H9 (cell line): ENCODE results near the gene DYRK1A. TPM values are rescaled to one million over a fixed set of nuclear protein-coding genes. Genes with fewer than 3 reads are reported as not detected.

Experiments
- DNase-seq: peaks from one replicate; pipeline ENCODE4 v3.0.0-alpha.2; 2017
- H2AFZ ChIP-seq: one replicate; pipeline ENCODE4 v1.6.1; 2013; ENCODE audit warnings: mild to moderate bottlenecking, low read length, control low read depth, moderate library complexity
- H2AK5ac ChIP-seq: 2 replicates; pipeline ENCODE4 v1.6.1; 2013; ENCODE audit warnings: low read length, control low read depth, mixed read lengths; ENCODE audit not compliant: insufficient read length
- H2BK120ac ChIP-seq: one replicate; pipeline ENCODE4 v1.6.1; 2013; ENCODE audit warnings: low read depth, mild to moderate bottlenecking, low read length, control low read depth, inconsistent platforms; ENCODE audit not compliant: poor library complexity, severe bottlenecking
- H2BK12ac ChIP-seq: 2 replicates; pipeline ENCODE4 v1.6.1; 2013; ENCODE audit warnings: low read length, control low read depth, mixed read lengths, low read depth; ENCODE audit not compliant: insufficient read length
- H2BK15ac ChIP-seq: 2 replicates; pipeline ENCODE4 v1.6.1; 2013; ENCODE audit warnings: low read depth, low read length, control low read depth
- H2BK20ac ChIP-seq: one replicate; pipeline ENCODE4 v1.6.1; 2013; ENCODE audit warnings: low read depth, mild to moderate bottlenecking, low read length, control low read depth, inconsistent platforms; ENCODE audit not compliant: poor library complexity, severe bottlenecking
- H2BK5ac ChIP-seq: 2 replicates; pipeline ENCODE4 v1.6.1; 2013; ENCODE audit warnings: low read length, control low read depth, mixed read lengths; ENCODE audit not compliant: insufficient read length
- H3K14ac ChIP-seq: 2 replicates; pipeline ENCODE4 v1.6.1; 2013; ENCODE audit warnings: low read length, control low read depth; ENCODE audit not compliant: insufficient read depth
- H3K18ac ChIP-seq: 2 replicates; pipeline ENCODE4 v1.6.1; 2013; ENCODE audit warnings: low read depth, mild to moderate bottlenecking, mixed read lengths, low read length, control low read depth; ENCODE audit not compliant: insufficient read length
- H3K23ac ChIP-seq: 2 replicates; pipeline ENCODE4 v1.6.1; 2013; ENCODE audit warnings: low read length, control low read depth, mixed read lengths, low read depth; ENCODE audit not compliant: insufficient read length
- H3K23me2 ChIP-seq: 2 replicates; pipeline ENCODE4 v1.6.1; 2013; ENCODE audit warnings: low read depth, mild to moderate bottlenecking, mixed read lengths, low read length, control low read depth; ENCODE audit not compliant: insufficient read length, poor library complexity, severe bottlenecking
- H3K27ac ChIP-seq: 2 replicates; pipeline ENCODE4 v1.5.1; 2013; ENCODE audit warnings: low read length, control low read depth, mixed read lengths, low read depth; ENCODE audit not compliant: insufficient read length
- H3K27me3 ChIP-seq: 2 replicates; pipeline ENCODE4 v1.6.1; 2013; ENCODE audit warnings: low read length, control low read depth, inconsistent platforms; ENCODE audit not compliant: insufficient read depth
- H3K4ac ChIP-seq: 2 replicates; pipeline ENCODE4 v1.6.1; 2013; ENCODE audit warnings: low read depth, mild to moderate bottlenecking, control low read depth, inconsistent platforms, low read length, moderate library complexity
- H3K4me1 ChIP-seq: 2 replicates; pipeline ENCODE4 v1.6.1; 2013; ENCODE audit warnings: low read length, control low read depth, inconsistent platforms; ENCODE audit not compliant: insufficient read depth
- H3K4me2 ChIP-seq: 2 replicates; pipeline ENCODE4 v1.6.1; 2013; ENCODE audit warnings: low read length, control low read depth, mixed read lengths; ENCODE audit not compliant: insufficient read length, insufficient read depth
- H3K56ac ChIP-seq: 2 replicates; pipeline ENCODE4 v1.6.1; 2013; ENCODE audit warnings: low read depth, mild to moderate bottlenecking, mixed read lengths, low read length, control low read depth; ENCODE audit not compliant: insufficient read length
- H3K79me1 ChIP-seq: 2 replicates; pipeline ENCODE4 v1.6.1; 2013; ENCODE audit warnings: low read depth, mild to moderate bottlenecking, moderate library complexity, low read length, control low read depth, inconsistent platforms; ENCODE audit not compliant: insufficient read depth, poor library complexity, severe bottlenecking
- H3K79me2 ChIP-seq: 2 replicates; pipeline ENCODE4 v1.6.1; 2013; ENCODE audit warnings: low read length, control low read depth, inconsistent platforms; ENCODE audit not compliant: insufficient read depth
- H3K9ac ChIP-seq: 2 replicates; pipeline ENCODE4 v1.6.1; 2013; ENCODE audit warnings: low read length, control low read depth, mixed read lengths; ENCODE audit not compliant: insufficient read length; ENCODE audit errors: extremely low read depth
- H3K9me3 ChIP-seq: one replicate; pipeline ENCODE4 v1.6.1; 2013; ENCODE audit warnings: low read depth, low read length, inconsistent platforms; ENCODE audit not compliant: control insufficient read depth
- H3T11ph ChIP-seq: one replicate; pipeline ENCODE4 v1.6.1; 2013; ENCODE audit warnings: mild to moderate bottlenecking, low read length, control low read depth, inconsistent platforms
- H4K20me1 ChIP-seq: one replicate; pipeline ENCODE4 v1.6.1; 2013; ENCODE audit not compliant: control insufficient read depth, insufficient read length, insufficient read depth
- H4K5ac ChIP-seq: 2 replicates; pipeline ENCODE4 v1.6.1; 2013; ENCODE audit warnings: low read depth, mild to moderate bottlenecking, mixed read lengths, low read length, control low read depth; ENCODE audit not compliant: insufficient read length
- H4K8ac ChIP-seq: replicated peaks from 2 replicates; pipeline ENCODE4 v1.6.1; 2013; ENCODE audit warnings: low read length, control low read depth, mixed read lengths, low read depth; ENCODE audit not compliant: insufficient read length
- H4K91ac ChIP-seq: 2 replicates; pipeline ENCODE4 v1.6.1; 2013; ENCODE audit warnings: low read depth, mild to moderate bottlenecking, moderate library complexity, mixed read lengths, low read length, control low read depth; ENCODE audit not compliant: insufficient read length
- H3K27ac Mint-ChIP-seq, 3 experiments: 2 replicates in 2 of 3; 3 replicates in 1 of 3; pipeline ENCODE4 v1.8.0; 2020 to 2021; ENCODE audit warnings: mixed read lengths in 3 of 3, mild to moderate bottlenecking in 1 of 3, moderate library complexity in 1 of 3
- H3K27me3 Mint-ChIP-seq: 2 replicates; pipeline ENCODE4 v1.8.0; 2021; ENCODE audit warnings: low read depth, mild to moderate bottlenecking, moderate library complexity, mixed read lengths
- H3K36me3 Mint-ChIP-seq, 3 experiments: 2 replicates in 2 of 3; 3 replicates in 1 of 3; pipeline ENCODE4 v1.8.0; 2020 to 2021; ENCODE audit warnings: low read depth in 3 of 3, mixed read lengths in 3 of 3; ENCODE audit not compliant: insufficient read depth in 1 of 3
- H3K4me1 Mint-ChIP-seq, 2 experiments: 2 replicates each; pipeline ENCODE4 v1.8.0; 2020; ENCODE audit warnings: mixed read lengths in 2 of 2
- H3K4me3 Mint-ChIP-seq, 2 experiments: 2 replicates in 1 of 2; 3 replicates in 1 of 2; pipeline ENCODE4 v1.8.0; 2020 to 2021; ENCODE audit warnings: mild to moderate bottlenecking in 2 of 2, mixed read lengths in 2 of 2, moderate library complexity in 1 of 2
- H3K9me3 Mint-ChIP-seq, 2 experiments: 2 replicates in 1 of 2; 3 replicates in 1 of 2; pipeline ENCODE4 v1.8.0; 2020; ENCODE audit warnings: mild to moderate bottlenecking in 2 of 2, mixed read lengths in 2 of 2, moderate library complexity in 1 of 2
- WGBS: extraction: QIAGEN DNeasy Blood & Tissue Kit; methylation state at CpG from one replicate; pipeline ENCODE4 v1.1.7; 2013; ENCODE audit warnings: missing lambda C conversion rate, low lambda C conversion rate, mixed read lengths; ENCODE audit not compliant: insufficient read length; ENCODE audit errors: extremely low coverage; 5-methylcytosine and 5-hydroxymethylcytosine counted together
- total RNA-seq: library from RNA; stranded (reverse); gene quantifications from 2 replicates; pipeline ENCODE4 v1.2.1, GENCODE V29; 2021
- TF ChIP-seq, protein P1 (sequence below): fragments of 200-600 bp; sonication (generic); conservative IDR thresholded peaks from 3 replicates; pipeline ENCODE4 v1.8.0; 2021; ENCODE audit warnings: antibody characterized with exemption, mild to moderate bottlenecking

DYRK1A gene
- total RNA-seq, 1 experiment from 2014 or later, result 73.6 TPM

DNA sequence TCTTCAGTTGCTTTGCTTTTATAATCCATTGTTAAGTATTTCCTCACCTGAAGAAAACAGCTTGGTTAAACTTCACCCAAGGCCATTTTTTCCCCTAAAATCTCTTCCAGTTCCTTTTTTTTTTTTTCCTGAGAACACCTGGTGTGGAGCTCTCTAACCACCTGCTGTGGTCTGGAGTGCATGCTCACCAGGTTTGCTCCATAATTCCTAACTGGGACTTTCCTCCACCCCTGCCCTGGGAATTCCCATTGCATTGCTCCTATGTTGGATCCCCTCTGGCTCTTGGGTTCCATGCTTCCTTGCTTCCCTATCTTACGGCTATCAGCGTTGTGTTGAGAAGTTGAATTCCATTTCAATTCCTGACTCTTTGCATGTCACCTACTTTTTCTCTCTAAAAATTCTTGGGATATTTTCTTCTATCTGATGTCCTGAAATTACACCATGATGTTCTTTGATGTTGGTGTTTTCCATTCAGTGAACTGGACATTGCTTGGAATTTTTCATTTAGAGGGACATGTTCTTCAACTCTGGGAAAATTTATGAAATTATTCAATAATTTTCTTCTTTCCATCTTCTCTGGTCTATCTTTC is 19.6 kb upstream of the DYRK1A start:
- peaks cover 33 to 43% of the 10 kb centered on the region in 2 experiments for H3K9me3 Mint-ChIP-seq
- no peaks in the 10 kb centered on the region for H3K4me1 ChIP-seq
- H2BK15ac ChIP-seq, result no peak overlapping the region
- H4K20me1 ChIP-seq, result no peaks in the 10 kb centered on the region
- no peak overlapping the region for H2BK12ac ChIP-seq
- no peak overlapping the region for H3K14ac ChIP-seq
- no peak overlapping the region for H2BK20ac ChIP-seq
- no peak overlapping the region for H3K27ac ChIP-seq
- TF ChIP-seq, protein P1, sequence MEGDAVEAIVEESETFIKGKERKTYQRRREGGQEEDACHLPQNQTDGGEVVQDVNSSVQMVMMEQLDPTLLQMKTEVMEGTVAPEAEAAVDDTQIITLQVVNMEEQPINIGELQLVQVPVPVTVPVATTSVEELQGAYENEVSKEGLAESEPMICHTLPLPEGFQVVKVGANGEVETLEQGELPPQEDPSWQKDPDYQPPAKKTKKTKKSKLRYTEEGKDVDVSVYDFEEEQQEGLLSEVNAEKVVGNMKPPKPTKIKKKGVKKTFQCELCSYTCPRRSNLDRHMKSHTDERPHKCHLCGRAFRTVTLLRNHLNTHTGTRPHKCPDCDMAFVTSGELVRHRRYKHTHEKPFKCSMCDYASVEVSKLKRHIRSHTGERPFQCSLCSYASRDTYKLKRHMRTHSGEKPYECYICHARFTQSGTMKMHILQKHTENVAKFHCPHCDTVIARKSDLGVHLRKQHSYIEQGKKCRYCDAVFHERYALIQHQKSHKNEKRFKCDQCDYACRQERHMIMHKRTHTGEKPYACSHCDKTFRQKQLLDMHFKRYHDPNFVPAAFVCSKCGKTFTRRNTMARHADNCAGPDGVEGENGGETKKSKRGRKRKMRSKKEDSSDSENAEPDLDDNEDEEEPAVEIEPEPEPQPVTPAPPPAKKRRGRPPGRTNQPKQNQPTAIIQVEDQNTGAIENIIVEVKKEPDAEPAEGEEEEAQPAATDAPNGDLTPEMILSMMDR, result no peak
- no peaks in the 10 kb centered on the region for H3K79me2 ChIP-seq
- peaks cover 1% of the 10 kb centered on the region for H3K27me3 Mint-ChIP-seq
- H3K36me3 Mint-ChIP-seq, result peaks cover 0 to 32% (median 15%) of the 10 kb centered on the region in 3 experiments; a peak in 5 of 7 replicates
- no peak overlapping the region for H3K23ac ChIP-seq
- H2BK5ac ChIP-seq, result no peak overlapping the region
- H3K79me1 ChIP-seq, result no peaks in the 10 kb centered on the region
- no peak overlapping the region for H4K5ac ChIP-seq
- no peak overlapping the region for H2BK120ac ChIP-seq
- no peaks in the 10 kb centered on the region for H3K4me1 Mint-ChIP-seq
- H3K4ac ChIP-seq, result no peak overlapping the region
- H4K8ac ChIP-seq, result no peak overlapping the region
- H2AFZ ChIP-seq, result no peak overlapping the region
- H3K4me3 Mint-ChIP-seq, result no peak overlapping the region
- no peak overlapping the region for H3K18ac ChIP-seq
- no peak overlapping the region for H3K9ac ChIP-seq
- no CpG with 5 or more reads among the region's 2 CpGs for WGBS
- no peak overlapping the region for H2AK5ac ChIP-seq
- H3T11ph ChIP-seq, result no peak overlapping the region
- no peak overlapping the region for H3K56ac ChIP-seq
- no peaks in the 10 kb centered on the region for H3K9me3 ChIP-seq
- no peak for DNase-seq
- no peak overlapping the region for H3K27ac Mint-ChIP-seq
- no peak overlapping the region for H4K91ac ChIP-seq
- no peaks in the 10 kb centered on the region for H3K27me3 ChIP-seq
- no peaks in the 10 kb centered on the region for H3K23me2 ChIP-seq
- H3K4me2 ChIP-seq, result no peak overlapping the region
